BLaER1 treated with 17β-estradiol and CSF1 and Interleukin-3, amounts not matched to agents 10 nM and 100 nM (cell line): ENCODE results near the gene NCBP1.
A peak's percentile ranks its signal among the peaks of the same experiment; 100 is the strongest.
"Not testable (repeated sequence)": the region's sequence is repeated elsewhere in the genome, so short reads cannot be mapped to it uniquely, and the experiment has no call there.

Experiments
- H3K27ac ChIP-seq, 11 experiments: shearing (Covaris generic); formaldehyde crosslinking; 2 replicates each; pipeline ENCODE4 v1.8.1; 2022
- H3K27me3 ChIP-seq, 11 experiments: shearing (Covaris generic); formaldehyde crosslinking; 2 replicates each; pipeline ENCODE4 v1.8.1; 2022
- H3K36me3 ChIP-seq, 11 experiments: shearing (Covaris generic); formaldehyde crosslinking; 2 replicates each; pipeline ENCODE4 v1.8.1; 2022
- H3K4me1 ChIP-seq, 10 experiments: shearing (Covaris generic); formaldehyde crosslinking; 2 replicates each; pipeline ENCODE4 v1.8.1; 2022
- H3K4me2 ChIP-seq, 11 experiments: shearing (Covaris generic); formaldehyde crosslinking; 2 replicates each; pipeline ENCODE4 v1.8.1; 2022
- H3K4me3 ChIP-seq, 10 experiments: shearing (Covaris generic); formaldehyde crosslinking; 2 replicates each; pipeline ENCODE4 v1.8.1; 2022
- H3K9ac ChIP-seq, 11 experiments: shearing (Covaris generic); formaldehyde crosslinking; 2 replicates each; pipeline ENCODE4 v1.8.1; 2022
- H3K9me3 ChIP-seq, 11 experiments: shearing (Covaris generic); formaldehyde crosslinking; replicated peaks in 1 of 11; 2 replicates each; pipeline ENCODE4 v1.8.1; 2022
- H4K20me1 ChIP-seq, 11 experiments: shearing (Covaris generic); formaldehyde crosslinking; 2 replicates each; pipeline ENCODE4 v1.8.1; 2022
- Cebpa-rat ChIP-seq, 11 experiments: shearing (Covaris generic); IDR thresholded peaks; 2 replicates each; pipeline ENCODE4 v1.8.1; 2022

NCBP1 gene

DNA sequence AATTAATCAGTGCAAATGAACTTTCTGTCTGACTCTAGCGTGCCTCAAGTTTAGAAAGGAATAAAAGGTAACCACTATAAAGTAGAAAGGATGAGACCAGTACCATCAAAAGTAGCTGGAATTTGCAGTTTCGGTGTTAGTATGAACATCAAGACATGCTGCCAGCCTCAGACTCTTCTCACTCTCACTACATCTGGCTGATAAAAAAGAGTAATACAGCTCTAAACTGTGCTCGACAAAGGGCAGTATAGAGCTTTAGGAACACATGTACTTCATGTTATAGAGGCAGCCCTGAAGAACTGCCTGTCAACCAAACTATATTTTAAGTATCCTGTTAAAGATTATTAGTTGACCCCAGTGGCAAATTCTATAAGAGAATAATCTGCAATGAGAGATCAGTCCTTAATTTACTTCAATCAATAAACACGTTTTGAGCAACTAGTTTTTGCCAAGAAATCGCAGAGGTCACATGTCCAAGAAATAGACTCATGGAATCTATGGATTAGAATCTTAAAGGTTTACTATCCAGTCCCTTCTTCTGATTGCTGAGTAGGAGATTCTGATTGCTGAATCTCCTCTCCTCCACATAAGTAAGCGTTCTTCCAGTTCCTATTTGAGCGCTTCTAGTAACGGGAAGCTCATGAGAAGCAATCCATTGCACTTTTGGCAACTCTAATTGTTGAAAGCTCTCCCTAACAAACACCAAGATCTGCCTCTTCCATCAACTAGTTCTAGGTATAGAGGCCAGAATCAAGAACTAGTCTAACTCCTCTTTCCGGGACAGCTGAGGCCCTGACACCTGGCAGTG is 62.6 kb downstream of the NCBP1 start:
- TF ChIP-seq Cebpa-rat (IDR thresholded peaks at IDR 0.05) = no peak
- H3K27ac ChIP-seq = peak overlapping the region; percentile 80 to 93 (median 88)
- peak overlapping the region; percentile 76 to 97 (median 87) for H3K4me2 ChIP-seq
- peaks cover 0 to 35% (median 26%) of the 10 kb centered on the region in 11 experiments; a peak in 12 of 22 replicates for H4K20me1 ChIP-seq
- H3K9ac ChIP-seq = peak overlapping the region; percentile 88 to 96 (median 91)
- H3K9me3 ChIP-seq = no peaks in the 10 kb centered on the region
- no peaks in the 10 kb centered on the region for H3K27me3 ChIP-seq
- peaks cover 17 to 34% (median 20%) of the 10 kb centered on the region in 11 experiments for H3K36me3 ChIP-seq
- H3K4me1 ChIP-seq = peaks cover 28 to 53% (median 35%) of the 10 kb centered on the region in 10 experiments
- peak overlapping the region; percentile 70 to 87 (median 82) for H3K4me3 ChIP-seq

DNA sequence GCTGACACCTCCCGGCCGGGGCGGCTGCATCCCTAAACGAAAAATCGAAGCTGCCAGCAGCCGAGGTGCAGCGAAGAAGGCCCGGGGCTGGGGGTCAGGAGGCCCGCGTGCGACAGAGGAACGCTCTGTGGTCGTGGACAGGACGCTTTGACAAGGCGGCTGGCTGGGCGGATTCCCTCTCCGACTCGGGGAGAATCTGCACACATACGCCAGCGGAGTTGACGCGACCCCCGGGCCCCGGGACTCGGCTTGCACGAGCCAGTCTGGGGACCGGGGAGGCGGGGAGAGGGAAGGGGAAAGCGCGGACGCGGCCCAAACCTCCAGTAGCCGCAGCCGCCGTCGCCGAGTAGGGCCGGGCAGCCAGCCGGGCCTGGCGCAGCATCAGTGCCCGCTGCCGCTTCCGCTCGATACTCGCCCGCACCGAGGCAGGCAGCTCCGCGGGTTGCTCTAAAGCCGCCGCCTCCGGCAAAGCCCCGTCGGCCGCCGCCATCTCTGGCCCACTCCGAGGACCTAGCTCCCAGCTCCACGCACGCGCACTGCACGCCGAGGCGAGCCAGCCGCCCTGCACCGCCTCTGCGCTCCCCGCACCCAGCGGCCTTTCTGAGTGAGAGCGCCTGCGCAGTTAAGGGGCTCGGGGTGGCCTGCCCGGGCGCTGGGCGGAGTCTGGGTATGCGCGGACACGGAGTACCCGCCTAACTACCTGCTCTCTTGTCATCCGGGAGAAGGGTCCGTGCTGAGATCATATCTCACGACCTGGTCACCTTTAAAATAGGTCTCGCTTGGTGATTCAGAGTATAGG is 63.4 kb downstream of the NCBP1 start, which contains the start of gene XPA:
TSS of gene XPA (minus strand) at position 538 of the 799 bp plus-strand sequence. CDS start at position 490, 48 bp downstream.
- H3K4me1 ChIP-seq = peaks cover 28 to 53% (median 35%) of the 10 kb centered on the region in 10 experiments
- peaks cover 0 to 35% (median 26%) of the 10 kb centered on the region in 11 experiments; a peak in 12 of 22 replicates for H4K20me1 ChIP-seq
- H3K9me3 ChIP-seq = no peaks in the 10 kb centered on the region
- peak within 1 kb of the TSS; percentile 80 to 93 (median 88) for H3K27ac ChIP-seq
- H3K4me3 ChIP-seq = peak within 1 kb of the TSS; percentile 70 to 87 (median 82)
- H3K36me3 ChIP-seq = peaks cover 9 to 26% (median 12%) of the 10 kb centered on the region in 11 experiments; a peak in 20 of 22 replicates
- TF ChIP-seq Cebpa-rat (IDR thresholded peaks at IDR 0.05) = no peak
- peak within 1 kb of the TSS; percentile 76 to 97 (median 87) for H3K4me2 ChIP-seq
- H3K9ac ChIP-seq = peak within 1 kb of the TSS; percentile 88 to 96 (median 91)
- no peaks in the 10 kb centered on the region for H3K27me3 ChIP-seq

DNA sequence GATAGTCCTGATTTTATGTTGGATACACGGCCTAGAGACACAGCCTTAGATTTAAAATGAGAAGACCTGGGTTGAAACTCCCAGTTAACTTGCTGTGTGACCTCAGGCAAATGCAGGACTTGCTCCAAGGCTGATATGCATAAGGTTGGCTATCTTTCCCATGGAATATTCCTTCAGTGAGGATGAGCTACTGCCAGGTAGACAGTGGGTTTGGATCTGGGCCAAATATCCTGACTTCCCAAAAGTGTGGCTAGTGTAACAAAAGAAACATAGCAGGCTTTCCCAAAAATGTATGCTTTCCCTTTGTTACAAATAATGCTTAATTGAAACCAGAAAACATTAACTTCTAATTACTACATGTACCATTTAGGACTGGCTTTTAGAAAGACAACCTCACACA is 64.2 kb downstream of the NCBP1 start:
- Histone ChIP-seq H3K36me3 (peaks cover 3 to 18% (median 6%) of the 10 kb centered on the region in 11 experiments; a peak in 12 of 22 replicates), H3K4me1 (peaks cover 28 to 53% (median 35%) of the 10 kb centered on the region in 10 experiments), H3K27me3 (no peaks in the 10 kb centered on the region), H3K4me3 (peak overlapping the region; percentile 70 to 87 (median 82); a peak in 14 of 20 replicates), H3K9me3 (no peaks in the 10 kb centered on the region), H3K9ac (peak overlapping the region in 10 of 11 experiments; percentile 88 to 96 (median 90); a peak in 14 of 22 replicates), H3K4me2 (peak overlapping the region; percentile 72 to 97 (median 87)), H4K20me1 (peaks cover 0 to 35% (median 26%) of the 10 kb centered on the region in 11 experiments; a peak in 12 of 22 replicates), H3K27ac (peak overlapping the region in 5 of 11 experiments; percentile 86 to 92 (median 89); a peak in 6 of 22 replicates)
- no peak for TF ChIP-seq Cebpa-rat (IDR thresholded peaks at IDR 0.05)

DNA sequence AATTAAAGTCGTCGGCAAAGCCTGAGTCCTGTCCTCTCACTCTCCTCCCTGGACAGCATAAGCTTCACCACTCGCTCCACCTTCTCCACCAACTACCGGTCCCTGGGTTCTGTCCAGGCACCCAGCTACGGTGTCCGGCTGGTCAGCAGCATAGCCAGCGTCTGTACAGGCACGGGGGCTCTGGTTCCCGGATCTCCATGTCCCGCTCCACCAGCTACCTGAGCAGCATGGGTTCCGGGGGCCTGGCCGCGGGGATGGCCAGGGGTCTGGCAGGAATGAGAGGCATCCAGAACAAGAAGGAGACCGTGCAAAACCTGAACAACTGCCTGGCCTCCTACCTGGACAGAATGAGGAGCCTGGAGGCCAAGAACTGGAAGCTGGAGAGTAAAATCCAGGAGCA is 65.2 kb downstream of the NCBP1 start:
- Histone ChIP-seq H3K27me3 (no peaks in the 10 kb centered on the region; a peak in 1 of 22 replicates), H3K9ac (no peak overlapping the region), H3K27ac (no peak overlapping the region), H3K36me3 (peaks cover 0 to 10% (median 0%) of the 10 kb centered on the region in 11 experiments; a peak in 2 of 22 replicates), H3K4me3 (no peak overlapping the region), H3K4me1 (peaks cover 28 to 57% (median 38%) of the 10 kb centered on the region in 10 experiments), H3K4me2 (peak overlapping the region in 7 of 11 experiments; percentile 2 to 74 (median 49); a peak in 11 of 22 replicates), H3K9me3 (no peaks in the 10 kb centered on the region), H4K20me1 (peaks cover 0 to 28% (median 23%) of the 10 kb centered on the region in 11 experiments; a peak in 12 of 22 replicates)
- TF ChIP-seq Cebpa-rat (IDR thresholded peaks at IDR 0.05) = no peak

DNA sequence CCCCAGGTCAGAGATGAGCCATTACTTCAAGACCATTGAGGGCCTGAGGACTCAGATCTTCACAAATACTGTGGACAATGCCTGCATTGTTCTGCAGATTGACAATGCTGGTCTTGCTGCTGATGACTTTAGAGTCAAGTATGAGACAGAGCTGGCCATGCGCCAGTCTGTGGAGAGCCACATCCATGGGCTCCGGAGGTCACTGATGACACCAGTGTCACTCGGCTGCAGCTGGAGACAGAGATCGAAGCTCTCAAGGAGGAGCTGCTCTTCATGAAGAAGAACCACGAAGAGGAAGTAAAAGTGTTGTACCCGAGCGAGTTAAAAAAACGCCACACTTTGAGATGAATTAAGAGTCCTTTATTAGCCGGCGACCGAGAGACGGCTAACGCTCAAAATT is 65.7 kb downstream of the NCBP1 start:
- peaks cover 26 to 58% (median 38%) of the 10 kb centered on the region in 10 experiments for H3K4me1 ChIP-seq
- H3K4me3 ChIP-seq = not testable (repeated sequence)

DNA sequence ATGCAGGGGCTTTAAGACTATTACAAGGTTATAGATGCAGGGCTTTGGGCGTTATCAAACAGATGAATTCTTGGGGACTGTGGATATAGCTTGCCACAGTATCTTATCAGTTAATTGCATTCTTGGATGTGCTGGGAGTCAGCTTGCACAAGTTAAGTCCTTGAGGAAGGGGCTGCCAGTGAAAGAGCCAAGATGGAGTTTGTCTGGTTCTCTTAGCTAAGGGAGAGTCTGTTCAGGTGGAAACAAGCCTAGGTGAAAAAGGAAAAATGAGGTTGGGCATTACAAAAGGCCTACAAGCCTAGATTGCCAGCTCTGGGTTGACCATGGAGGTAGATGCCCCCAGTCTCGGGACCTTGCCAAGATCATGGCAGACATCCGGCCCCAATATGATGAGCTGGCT is 66.2 kb downstream of the NCBP1 start:
- H3K27me3 ChIP-seq, H3K4me3 ChIP-seq, H3K36me3 ChIP-seq, H3K9me3 ChIP-seq, H3K9ac ChIP-seq, H3K27ac ChIP-seq: not testable (repeated sequence)
- peaks cover 0 to 19% (median 14%) of the 10 kb centered on the region in 11 experiments; a peak in 9 of 22 replicates for H4K20me1 ChIP-seq
- H3K4me2 ChIP-seq = peak overlapping the region in 1 of 11 experiments; percentile 74; a peak in 2 of 22 replicates
- H3K4me1 ChIP-seq = peaks cover 21 to 57% (median 34%) of the 10 kb centered on the region in 10 experiments

More for the DNA sequence above, 65.7 kb downstream of the NCBP1 start:
- H4K20me1 ChIP-seq = peaks cover 0 to 24% (median 19%) of the 10 kb centered on the region in 11 experiments; a peak in 10 of 22 replicates
- not testable (repeated sequence) for H3K36me3 ChIP-seq, H3K27ac ChIP-seq, H3K9me3 ChIP-seq, H3K27me3 ChIP-seq, H3K9ac ChIP-seq
- peak overlapping the region in 7 of 11 experiments; percentile 2 to 74 (median 49); a peak in 11 of 22 replicates for H3K4me2 ChIP-seq

DNA sequence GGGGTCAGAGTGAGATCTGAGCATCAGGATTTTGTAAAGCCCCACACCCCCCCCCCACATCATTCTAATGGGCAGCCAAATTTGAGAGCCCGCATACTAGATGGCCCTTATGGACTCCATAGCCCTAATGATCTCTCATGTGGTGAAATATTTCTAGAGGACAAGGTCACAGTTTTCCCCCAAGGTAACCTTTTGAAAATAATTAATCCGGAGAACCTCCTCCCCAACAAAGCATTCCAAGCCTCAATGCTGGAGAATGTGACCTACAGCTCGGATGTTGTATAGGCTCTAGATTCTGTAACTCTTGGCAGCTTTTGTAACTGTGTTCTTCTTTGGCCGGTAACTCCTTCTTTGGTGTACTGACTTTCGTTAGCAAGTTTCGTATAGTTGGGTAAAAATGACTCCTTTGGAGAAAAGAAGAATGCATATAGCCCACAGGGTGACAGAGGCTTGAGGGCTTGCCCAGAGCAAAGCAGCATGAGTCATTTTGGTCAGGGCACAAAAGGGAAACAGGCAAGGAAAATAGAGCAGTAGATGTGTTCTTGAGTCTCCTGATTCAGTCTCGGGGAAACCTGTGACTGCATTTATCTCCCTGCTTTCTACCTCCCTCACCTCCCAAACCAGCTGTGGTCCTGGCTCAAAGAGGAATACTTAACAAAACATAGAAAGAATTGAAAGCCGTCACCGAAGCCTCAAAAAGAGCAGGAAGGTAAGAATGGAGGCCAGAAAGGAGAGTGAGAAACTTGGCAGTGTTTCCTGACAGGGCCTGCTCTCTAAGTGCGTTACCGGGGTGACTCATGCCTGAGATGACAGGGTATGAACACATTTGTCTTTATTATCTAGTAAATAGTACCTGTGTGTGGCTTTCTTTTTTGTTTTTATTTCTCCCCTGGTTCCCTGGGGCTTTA is 70.1 kb downstream of the NCBP1 start:
- no peak for TF ChIP-seq Cebpa-rat (IDR thresholded peaks at IDR 0.05)
- H3K4me2 ChIP-seq = peak overlapping the region in 6 of 11 experiments; percentile 16 to 55 (median 38); a peak in 12 of 22 replicates
- H3K27me3 ChIP-seq = peaks cover 0 to 26% (median 13%) of the 10 kb centered on the region in 11 experiments; a peak in 10 of 22 replicates
- H3K4me1 ChIP-seq = peaks cover 10 to 30% (median 16%) of the 10 kb centered on the region in 10 experiments; a peak in 18 of 20 replicates
- no peaks in the 10 kb centered on the region for H4K20me1 ChIP-seq
- peak overlapping the region in 2 of 11 experiments; percentile 5 to 36; a peak in 2 of 22 replicates for H3K27ac ChIP-seq
- H3K4me3 ChIP-seq = no peak overlapping the region
- no peaks in the 10 kb centered on the region for H3K36me3 ChIP-seq
- no peaks in the 10 kb centered on the region for H3K9me3 ChIP-seq
- peak overlapping the region in 2 of 11 experiments; percentile 14; a peak in 2 of 22 replicates for H3K9ac ChIP-seq
